Heart right ventricle (tissue), 16 donors: Measurements from ENCODE around the gene GNAL. TPM values are rescaled to one million over a fixed set of nuclear protein-coding genes. Genes with fewer than 3 reads are reported as not detected.

Experiments used
- ATAC-seq, 8 donors: fragments of 200-7000 bp; cut with Tn5 transposase; one replicate each; pipeline ENCODE4 v1.9.1; 2020; ENCODE audit warnings: mild to moderate bottlenecking in 8 of 8, moderate library complexity in 8 of 8, moderate number of reproducible peaks in 1 of 8
- DNase-seq, 2 donors: peaks; one replicate each; pipeline ENCODE4 v3.0.0-alpha.2; 2020
- H3K27ac ChIP-seq, 10 donors: fragments of 200-600 bp; sonication (generic) in 2 of 10; one replicate each; pipeline versions ENCODE4 v1.5.0 to v1.8.0; 2020 to 2022; ENCODE audit warnings: mild to moderate bottlenecking in 3 of 10
- H3K27me3 ChIP-seq, 7 donors: fragments of 200-600 bp; one replicate each; pipeline ENCODE4 v1.8.0; 2021 to 2022; ENCODE audit warnings: mild to moderate bottlenecking in 2 of 7
- H3K36me3 ChIP-seq, 9 donors: fragments of 200-600 bp; sonication (generic) in 1 of 9; one replicate each; pipeline versions ENCODE4 v1.5.0 to v1.8.0; 2020 to 2022; ENCODE audit warnings: mild to moderate bottlenecking in 2 of 9
- H3K4me1 ChIP-seq, 9 donors: fragments of 200-600 bp; sonication (generic) in 1 of 9; one replicate each; pipeline versions ENCODE4 v1.5.0 to v1.8.0; 2020 to 2022; ENCODE audit warnings: mild to moderate bottlenecking in 4 of 9
- H3K4me3 ChIP-seq, 10 donors: fragments of 200-600 bp; sonication (generic) in 2 of 10; one replicate each; pipeline versions ENCODE4 v1.5.0 to v1.8.0; 2020 to 2022; ENCODE audit warnings: mild to moderate bottlenecking in 7 of 10, moderate library complexity in 2 of 10
- H3K9me3 ChIP-seq, 11 donors: fragments of 200-600 bp in 10 of 11; sonication (generic) in 2 of 11; one replicate each; pipeline versions ENCODE4 v1.5.0 to v1.8.0; 2013 to 2022; ENCODE audit warnings: mild to moderate bottlenecking in 2 of 11, control low read depth in 1 of 11, moderate library complexity in 1 of 11
- CTCF ChIP-seq, 9 donors: fragments of 200-600 bp; sonication (generic) in 2 of 9; IDR thresholded peaks; one replicate each; pipeline versions ENCODE4 v1.5.0 to v1.8.0; 2021 to 2022; ENCODE audit warnings: antibody characterized with exemption in 9 of 9, mild to moderate bottlenecking in 5 of 9, moderate library complexity in 1 of 9
- WGBS, 2 donors: extraction: QIAGEN DNeasy Blood & Tissue Kit; methylation state at CpG; one replicate each; pipeline ENCODE4 v1.1.7; 2013; ENCODE audit warnings: inconsistent platforms in 1 of 2; 5-methylcytosine and 5-hydroxymethylcytosine counted together
- intact Hi-C, 10 donors: fragments of 100-400 bp; cut with DNase I; formaldehyde crosslinking; loops; one replicate each; pipeline versions ENCODE4 v1.11.1 to v1.14.2; 2022
- polyA plus RNA-seq, 2 donors: library from polyadenylated mRNA; stranded (reverse); fragments of 200-250 nt; gene quantifications; one replicate each; pipeline ENCODE4 v1.2.3, GENCODE V29; 2013
- total RNA-seq, 10 donors: library from RNA; stranded (reverse); fragmentation: NEBNext Ultra II Directional in 3 of 10; extraction: Animal tissue kit (Norgen Biotek cat#: 25700) in 3 of 10; gene quantifications; one replicate each; pipeline versions ENCODE4 v1.2.1 to v1.2.4, GENCODE V29; 2021 to 2023
- donor health status: Arrhythmogenic right ventricular cardiomyopathy.
- donor health status: ischemic (EF 13 %, LVEDD 7.1; RV severe dilation, severe dysfunction).
- donor health status: healthy with polysubstance abuse.
- donor health status: DM: no; HTN: yes; CAD: no.
- donor health status: DM: no; HTN: no; CAD: no.
- donor health status: ischemic (EF 25% LVEDD 6.9; RV normal size, moderate dysfunction).
- donor health status: ischemic (EF 25% LVEDD 5.7; RV mildly dilated, moderate dysfunction).
- donor health status: healthy.
- donor health status: DM: yes; HTN: yes; CAD: no.
- donor health status: Ischemic cardiomyopathy.
- donor health status: ischemic (EF 35%, LVEDD 5.7; RV mildly dilated, moderate dysfunction).
- donor health status: nonischemic (EF 11% LVEDD 7.7; RV severe dilation, severe dysfunction).
- donor health status: DM: yes; HTN: yes; CAD: no.
- donor health status: PGD.
- donor health status: ischemic (EF 29% LVEDD 5.4; RV normal size, mild dysfunction).
- donor health status: nonischemic (EF 23%, LVEDD 6.1; RV moderate dilation, normal function).

GNAL gene
- total and polyA plus RNA-seq, 12 donors, result 0.42 to 6.9 (median 1.6) TPM

- H3K4me1 ChIP-seq, result no peaks in the 10 kb centered on the region
- no peak for TF ChIP-seq CTCF (IDR thresholded peaks at IDR 0.05)
- H3K36me3 ChIP-seq, result no peaks in the 10 kb centered on the region
- ATAC-seq (no peak), DNase-seq (no peak)
- H3K9me3 ChIP-seq, result no peaks in the 10 kb centered on the region
- WGBS, 2 donors, result 72 to 83% methylated on average over 3 of the region's 3 CpGs
- H3K4me3 ChIP-seq, result no peak overlapping the region
- intact Hi-C loops, result no loop called here
- H3K27ac ChIP-seq, result no peak overlapping the region
- H3K27me3 ChIP-seq, result peaks cover 0 to 70% (median 45%) of the 10 kb centered on the region in 7 donors
Observed at GRCh38 chr18:11674119-11674518, 14.9 kb upstream of the GNAL start.

GRCh38 chr18:11676386-11676785 lies 12.7 kb upstream of the GNAL start:
- intact Hi-C loops, result no loop called here
- 64 to 68% methylated on average over 10 of the region's 10 CpGs for WGBS, 2 donors
- ATAC-seq (no peak), DNase-seq (no peak)
- no peak for TF ChIP-seq CTCF (IDR thresholded peaks at IDR 0.05)
- H3K4me3 ChIP-seq, result no peak overlapping the region
- H3K27me3 ChIP-seq, result peaks cover 0 to 71% (median 62%) of the 10 kb centered on the region in 7 donors
- H3K9me3 ChIP-seq, result no peaks in the 10 kb centered on the region
- H3K36me3 ChIP-seq, result no peaks in the 10 kb centered on the region
- H3K27ac ChIP-seq, result no peak overlapping the region
- H3K4me1 ChIP-seq, result no peaks in the 10 kb centered on the region

- DNase-seq, result no peak
- TF ChIP-seq CTCF (IDR thresholded peaks at IDR 0.05), result no peak
- Histone ChIP-seq H3K36me3 (no peaks in the 10 kb centered on the region), H3K27ac (no peak overlapping the region), H3K4me3 (no peak overlapping the region), H3K27me3 (peaks cover 0 to 70% (median 66%) of the 10 kb centered on the region in 7 donors), H3K4me1 (no peaks in the 10 kb centered on the region), H3K9me3 (no peaks in the 10 kb centered on the region)
- no peak for ATAC-seq
- 43 to 69% methylated on average over 6 of the region's 6 CpGs for WGBS, 2 donors
- intact Hi-C loops, result no loop called here
Observed at GRCh38 chr18:11676867-11677266, 12.2 kb upstream of the GNAL start.

GRCh38 chr18:11678211-11678610 lies 10.9 kb upstream of the GNAL start:
- TF ChIP-seq CTCF (IDR thresholded peaks at IDR 0.05), result no peak
- WGBS, 2 donors, result 52 to 64% methylated on average over 3 of the region's 3 CpGs
- Histone ChIP-seq H3K36me3 (no peaks in the 10 kb centered on the region), H3K9me3 (no peaks in the 10 kb centered on the region), H3K4me3 (no peak overlapping the region), H3K27ac (no peak overlapping the region), H3K27me3 (peaks cover 0 to 67% (median 58%) of the 10 kb centered on the region in 7 donors), H3K4me1 (no peaks in the 10 kb centered on the region)
- intact Hi-C loops, result no loop called here
- ATAC-seq, result no peak
- no peak for DNase-seq
